ENCODE measurements around the gene PTPN6.

DNA sequence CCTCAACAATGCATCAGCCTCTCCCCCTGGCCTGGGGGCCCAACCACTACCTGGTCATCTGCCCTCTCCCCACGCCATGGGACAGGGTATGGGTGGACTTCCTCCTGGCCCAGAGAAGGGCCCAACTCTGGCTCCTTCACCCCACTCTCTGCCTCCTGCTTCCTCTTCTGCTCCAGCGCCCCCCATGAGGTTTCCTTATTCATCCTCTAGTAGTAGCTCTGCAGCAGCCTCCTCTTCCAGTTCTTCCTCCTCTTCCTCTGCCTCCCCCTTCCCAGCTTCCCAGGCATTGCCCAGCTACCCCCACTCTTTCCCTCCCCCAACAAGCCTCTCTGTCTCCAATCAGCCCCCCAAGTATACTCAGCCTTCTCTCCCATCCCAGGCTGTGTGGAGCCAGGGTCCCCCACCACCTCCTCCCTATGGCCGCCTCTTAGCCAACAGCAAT is 14.9 kb upstream of the PTPN6 start:
- TF ChIP-seq MXI1 (conservative IDR thresholded peaks at IDR 0.05; ENCODE audit: poor library complexity, severe bottlenecking) (no peak), POLR2AphosphoS5 (IDR thresholded peaks at IDR 0.05) (no peak), TAF1 (IDR thresholded peaks at IDR 0.05; ENCODE audit: low read depth) (no peak), RAD21 (conservative IDR thresholded peaks at IDR 0.05) (no peak), EP300 (conservative IDR thresholded peaks at IDR 0.05; ENCODE audit: poor library complexity, severe bottlenecking) (no peak)
- TF ChIP-seq, protein P1, sequence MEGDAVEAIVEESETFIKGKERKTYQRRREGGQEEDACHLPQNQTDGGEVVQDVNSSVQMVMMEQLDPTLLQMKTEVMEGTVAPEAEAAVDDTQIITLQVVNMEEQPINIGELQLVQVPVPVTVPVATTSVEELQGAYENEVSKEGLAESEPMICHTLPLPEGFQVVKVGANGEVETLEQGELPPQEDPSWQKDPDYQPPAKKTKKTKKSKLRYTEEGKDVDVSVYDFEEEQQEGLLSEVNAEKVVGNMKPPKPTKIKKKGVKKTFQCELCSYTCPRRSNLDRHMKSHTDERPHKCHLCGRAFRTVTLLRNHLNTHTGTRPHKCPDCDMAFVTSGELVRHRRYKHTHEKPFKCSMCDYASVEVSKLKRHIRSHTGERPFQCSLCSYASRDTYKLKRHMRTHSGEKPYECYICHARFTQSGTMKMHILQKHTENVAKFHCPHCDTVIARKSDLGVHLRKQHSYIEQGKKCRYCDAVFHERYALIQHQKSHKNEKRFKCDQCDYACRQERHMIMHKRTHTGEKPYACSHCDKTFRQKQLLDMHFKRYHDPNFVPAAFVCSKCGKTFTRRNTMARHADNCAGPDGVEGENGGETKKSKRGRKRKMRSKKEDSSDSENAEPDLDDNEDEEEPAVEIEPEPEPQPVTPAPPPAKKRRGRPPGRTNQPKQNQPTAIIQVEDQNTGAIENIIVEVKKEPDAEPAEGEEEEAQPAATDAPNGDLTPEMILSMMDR (IDR thresholded peaks at IDR 0.05; ENCODE audit: poor library complexity, severe bottlenecking), result no peak
